ENCODE results near the gene IARS2. TPM values are rescaled to one million over a fixed set of nuclear protein-coding genes. Genes with fewer than 3 reads are reported as not detected.
"Not testable (repeated sequence)": the region's sequence is repeated elsewhere in the genome, so short reads cannot be mapped to it uniquely, and the experiment has no call there.

Gene IARS2
- total RNA-seq, 1 experiment from 2014 or later, result 106 TPM

- intact Hi-C loops (cut with micrococcal nuclease; ENCODE audit: unreplicated experiment); H3K4me3 ChIP-seq (ENCODE audit: low read depth in 2 of 2, low read length in 2 of 2); H3K4me1 ChIP-seq (ENCODE audit: control insufficient read depth, insufficient read depth, low read length); H3K9me3 ChIP-seq (ENCODE audit: control insufficient read depth, insufficient read depth, low read depth, low read length); H3K27ac ChIP-seq (ENCODE audit: low read length); DNase-seq (ENCODE audit: low read depth, low spot score); H3K27me3 ChIP-seq (ENCODE audit: control insufficient read depth, insufficient read depth, low read length); ATAC-seq; in situ Hi-C loops (cut with HindIII; ENCODE audit: low pct_unique_long_range_greater_than_20kb, low sequenced_read_pairs); BruUV-seq (replicated peaks): not testable (repeated sequence)
- ChIA-PET POLR2A (interaction anchor here (0.5 kb wide), 1 partner anchor 187 kb away, joined by 4 read pairs; no protein-coding TSS in a partner anchor), CTCF (interaction anchor here (0.7 kb wide), 1 partner anchor 74 kb away, joined by 5 read pairs; no protein-coding TSS in a partner anchor)
- H3K36me3 ChIP-seq (ENCODE audit: control insufficient read depth, insufficient read depth, low read length), result peaks cover 36% of the 10 kb centered on the region
Measured at GRCh38 chr1:220112600-220112999, 18.7 kb downstream of the IARS2 start.

DNA sequence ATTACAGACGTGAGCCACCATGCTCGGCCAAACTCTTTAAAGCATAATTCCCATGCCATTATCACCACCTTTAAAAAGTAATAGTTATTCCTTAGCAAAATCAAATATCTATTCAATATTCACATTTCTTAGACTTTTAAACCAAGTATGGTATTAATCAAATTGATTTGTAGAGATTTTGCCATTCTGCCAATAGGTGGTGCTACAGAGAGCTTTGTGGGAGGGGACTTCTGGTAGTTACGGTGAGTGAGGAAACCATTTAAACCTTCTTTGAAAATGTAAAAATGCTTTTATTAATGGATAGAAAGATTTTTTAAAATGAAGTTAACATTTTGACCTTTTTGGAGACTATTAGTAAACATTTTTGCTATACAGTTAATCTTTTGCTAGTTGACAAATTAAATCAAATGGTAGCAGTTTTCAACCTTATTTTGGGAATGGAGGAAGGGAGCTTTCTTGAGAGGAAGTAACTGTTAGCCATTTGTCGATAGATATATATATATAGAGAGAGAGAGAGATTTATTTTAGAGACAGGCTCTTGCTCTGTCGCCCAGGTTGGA, 19.3 kb downstream of the IARS2 start:
- DNase-seq (ENCODE audit: low read depth, low spot score), result no peak
- ChIA-PET CTCF (interaction anchor here (0.7 to 1.1 kb wide), 3 partner anchors 11 to 75 kb away, joined by 3 to 5 read pairs (median 3); no protein-coding TSS in a partner anchor), POLR2A (no interaction called here)
- peak; percentile 71; the same call in 1 of the 2 replicates for ATAC-seq
- no peak overlapping the region for H3K4me3 ChIP-seq (ENCODE audit: low read depth in 2 of 2, low read length in 2 of 2)
- intact Hi-C loops (cut with micrococcal nuclease; ENCODE audit: unreplicated experiment) (no loop called here), in situ Hi-C loops (cut with HindIII; ENCODE audit: low pct_unique_long_range_greater_than_20kb, low sequenced_read_pairs) (no loop called here)
- no peaks in the 10 kb centered on the region for H3K9me3 ChIP-seq (ENCODE audit: control insufficient read depth, insufficient read depth, low read depth, low read length)
- no peak overlapping the region for H3K27ac ChIP-seq (ENCODE audit: low read length)
- no peaks in the 10 kb centered on the region for H3K4me1 ChIP-seq (ENCODE audit: control insufficient read depth, insufficient read depth, low read length)
- H3K36me3 ChIP-seq (ENCODE audit: control insufficient read depth, insufficient read depth, low read length), result peaks cover 40% of the 10 kb centered on the region
- H3K27me3 ChIP-seq (ENCODE audit: control insufficient read depth, insufficient read depth, low read length), result no peaks in the 10 kb centered on the region
- no TSS peak for BruUV-seq (replicated peaks)
- TF ChIP-seq CTCF (IDR thresholded peaks at IDR 0.05) (peak; percentile 73), REST (IDR thresholded peaks at IDR 0.05; ENCODE audit: insufficient read depth in 1 of 2, low read depth in 2 of 2, low read length in 1 of 2) (no peak)

- no TSS peak for BruUV-seq (replicated peaks)
- no peak for DNase-seq (ENCODE audit: low read depth, low spot score)
- no peak for TF ChIP-seq SIN3A (IDR thresholded peaks at IDR 0.05; ENCODE audit: borderline replicate concordance, insufficient read depth, low read depth, low read length)
- no peak for TF ChIP-seq POLR2AphosphoS5 (IDR thresholded peaks at IDR 0.05; ENCODE audit: low read depth, low read length)
- no peak for TF ChIP-seq CTCF (IDR thresholded peaks at IDR 0.05)
- no peak for TF ChIP-seq REST (IDR thresholded peaks at IDR 0.05; ENCODE audit: insufficient read depth in 1 of 2, low read depth in 2 of 2, low read length in 1 of 2)
- no peak for TF ChIP-seq TCF7L2 (IDR thresholded peaks at IDR 0.05; ENCODE audit: low read depth, low read length)
- no peak for ATAC-seq
- no peaks in the 10 kb centered on the region for H3K27me3 ChIP-seq (ENCODE audit: control insufficient read depth, insufficient read depth, low read length)
- in situ Hi-C loops (cut with HindIII; ENCODE audit: low pct_unique_long_range_greater_than_20kb, low sequenced_read_pairs), result no loop called here
- peaks cover 31% of the 10 kb centered on the region for H3K36me3 ChIP-seq (ENCODE audit: control insufficient read depth, insufficient read depth, low read length)
- ChIA-PET CTCF (no interaction called here), POLR2A (no interaction called here)
- intact Hi-C loops (cut with micrococcal nuclease; ENCODE audit: unreplicated experiment), result no loop called here
- H3K9me3 ChIP-seq (ENCODE audit: control insufficient read depth, insufficient read depth, low read depth, low read length), result no peaks in the 10 kb centered on the region
- H3K4me3 ChIP-seq (ENCODE audit: low read depth in 2 of 2, low read length in 2 of 2), result no peak overlapping the region
- no peak overlapping the region for H3K27ac ChIP-seq (ENCODE audit: low read length)
- no peaks in the 10 kb centered on the region for H3K4me1 ChIP-seq (ENCODE audit: control insufficient read depth, insufficient read depth, low read length)
Measured at GRCh38 chr1:220119043-220119512, 25.1 kb downstream of the IARS2 start.

Data from Panc1 (cell line).